ENCODE measurements around the gene C6orf89. TPM values are rescaled to one million over a fixed set of nuclear protein-coding genes. Genes with fewer than 3 reads are reported as not detected.

The C6orf89 gene
- total RNA-seq, 1 experiment from 2014 or later, result 32.9 TPM

DNA sequence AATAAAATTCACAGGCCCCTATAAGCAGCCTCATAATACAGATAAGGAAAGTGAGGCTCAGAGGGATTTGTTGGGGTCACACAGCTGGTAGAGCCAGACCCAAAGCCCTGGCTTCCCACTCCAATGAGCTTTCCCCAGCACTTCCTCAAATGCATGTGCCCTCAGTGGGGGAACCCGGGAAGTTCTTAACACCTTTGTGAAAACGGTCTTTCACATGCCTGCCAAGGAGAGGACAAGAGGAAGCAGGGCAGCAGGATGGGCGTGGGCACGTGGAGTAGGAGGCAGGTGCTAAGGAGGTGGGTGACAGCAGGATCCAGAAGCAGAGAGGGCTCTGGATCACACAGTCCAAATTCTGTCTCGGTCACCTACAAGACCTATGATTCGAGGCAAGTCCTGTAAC lies 69.4 kb downstream of the C6orf89 start:
- no peak overlapping the region for H2AFZ ChIP-seq (ENCODE audit: low read depth, low read length, poor library complexity, severe bottlenecking)
- no peaks in the 10 kb centered on the region for H3K79me2 ChIP-seq (ENCODE audit: insufficient read depth, low read length)
- no peaks in the 10 kb centered on the region for H3K9me2 ChIP-seq (ENCODE audit: insufficient read depth)
- CTCF ChIA-PET, result no interaction called here
- H3K36me3 ChIP-seq (ENCODE audit: control insufficient read depth in 1 of 2, insufficient read depth in 2 of 2, low read length in 2 of 2), result no peaks in the 10 kb centered on the region
- TF ChIP-seq CBX3 (IDR thresholded peaks at IDR 0.05; ENCODE audit: low read depth) (no peak), ZNF274 (IDR thresholded peaks at IDR 0.05; ENCODE audit: low read depth, low read length) (no peak), EGR1 (IDR thresholded peaks at IDR 0.05; ENCODE audit: low read depth) (no peak), YY1 (IDR thresholded peaks at IDR 0.05; ENCODE audit: extremely low read depth, insufficient replicate concordance, low read depth, low read length) (no peak), EZH2 (IDR thresholded peaks at IDR 0.05) (no peak)
- no peak overlapping the region for H3K27ac ChIP-seq (ENCODE audit: low read depth, low read length)
- H3K4me2 ChIP-seq (ENCODE audit: low read length), result no peak overlapping the region
- no peak for ATAC-seq
- no peak overlapping the region for H3K4me3 ChIP-seq (replicated peaks in 1 of 2; ENCODE audit: low read depth in 1 of 2, low read length in 2 of 2)
- no peaks in the 10 kb centered on the region for H3K9me3 ChIP-seq (ENCODE audit: control insufficient read depth in 1 of 2, insufficient read depth in 1 of 2, low read depth in 1 of 2, low read length in 2 of 2)
- intact Hi-C loops (cut with micrococcal nuclease), result no loop called here
- no peak for DNase-seq (ENCODE audit: low read depth, low spot score)
- POLR2A ChIA-PET, result no interaction called here
- H3K4me1 ChIP-seq (ENCODE audit: control insufficient read depth in 1 of 2, insufficient read depth in 2 of 2, low read length in 2 of 2), result peaks cover 3 to 57% of the 10 kb centered on the region in 2 experiments; a peak in 3 of 4 replicates
- H3K27me3 ChIP-seq (ENCODE audit: insufficient read depth, low read length), result no peaks in the 10 kb centered on the region
- H4K20me1 ChIP-seq (ENCODE audit: insufficient read depth), result no peaks in the 10 kb centered on the region
- no peak overlapping the region for H3K9ac ChIP-seq (ENCODE audit: low read length)
- RAD21 ChIA-PET (ENCODE audit: low non-redundant PET in 1 of 2, low total read pairs in 2 of 2, uncharacterized antibody in 2 of 2, unreplicated experiment in 2 of 2), result no interaction called here
- BruUV-seq (replicated peaks), result no TSS peak

DNA sequence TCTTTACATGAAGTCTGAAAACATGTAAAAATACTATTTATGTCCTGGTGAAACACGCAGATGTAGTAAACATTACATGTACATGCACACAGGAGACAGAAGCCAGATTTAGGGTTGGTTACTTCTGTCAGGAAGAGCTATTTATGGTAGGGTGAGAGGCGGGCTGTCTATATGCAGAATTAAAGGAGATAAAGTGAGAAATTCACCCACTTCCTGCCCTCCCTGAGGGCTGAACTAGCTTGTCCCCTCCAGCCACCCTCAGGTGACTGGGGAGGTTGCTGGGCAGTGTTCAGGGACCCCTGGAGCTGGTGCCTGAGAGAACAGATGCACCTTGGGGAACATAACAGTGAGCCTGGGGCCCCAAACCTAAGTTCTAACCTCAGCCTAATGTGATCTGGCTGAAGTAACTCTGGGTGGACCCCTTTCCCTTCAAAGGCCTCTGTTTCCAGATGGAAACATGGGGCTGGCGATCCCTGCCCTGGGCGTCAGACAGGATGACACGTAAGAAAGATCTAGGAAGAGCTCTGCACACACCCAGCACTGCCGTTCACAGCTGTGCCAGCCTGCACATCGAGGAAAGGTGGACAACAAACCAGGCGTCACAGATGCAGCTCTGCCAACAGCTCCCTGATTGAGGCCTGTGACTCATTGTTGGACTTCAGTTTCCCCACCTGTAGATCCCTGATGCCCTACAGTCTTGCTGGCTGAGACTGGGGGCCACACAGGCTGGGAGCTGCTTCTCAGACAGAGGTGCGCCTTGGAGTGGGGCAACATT lies 70.1 kb downstream of the C6orf89 start:
- H3K27ac ChIP-seq (ENCODE audit: low read depth, low read length), result no peak overlapping the region

More for the DNA sequence above, 70.1 kb downstream of the C6orf89 start:
- no TSS peak for BruUV-seq (replicated peaks)
- TF ChIP-seq POLR2AphosphoS5 (IDR thresholded peaks at IDR 0.05; ENCODE audit: low read depth, low read length) (no peak), CEBPB (IDR thresholded peaks at IDR 0.05; ENCODE audit: low read depth) (no peak), SRF (IDR thresholded peaks at IDR 0.05; ENCODE audit: low read depth) (no peak), ZNF274 (IDR thresholded peaks at IDR 0.05; ENCODE audit: low read depth, low read length) (no peak), EZH2phosphoT487 (IDR thresholded peaks at IDR 0.05; ENCODE audit: borderline replicate concordance) (no peak), EGR1 (IDR thresholded peaks at IDR 0.05; ENCODE audit: low read depth) (no peak), RAD21 (IDR thresholded peaks at IDR 0.05; ENCODE audit: low read depth) (no peak), ELF1 (IDR thresholded peaks at IDR 0.05; ENCODE audit: borderline replicate concordance, low read depth) (no peak)
- TF ChIP-seq, protein P1, sequence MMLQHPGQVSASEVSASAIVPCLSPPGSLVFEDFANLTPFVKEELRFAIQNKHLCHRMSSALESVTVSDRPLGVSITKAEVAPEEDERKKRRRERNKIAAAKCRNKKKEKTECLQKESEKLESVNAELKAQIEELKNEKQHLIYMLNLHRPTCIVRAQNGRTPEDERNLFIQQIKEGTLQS (IDR thresholded peaks at IDR 0.05), result no peak
- DNase-seq (ENCODE audit: low read depth, low spot score) (no peak), ATAC-seq (no peak)
- Histone ChIP-seq H3K9me2 (ENCODE audit: insufficient read depth) (no peaks in the 10 kb centered on the region), H3K9ac (ENCODE audit: low read length) (no peak overlapping the region), H3K4me1 (ENCODE audit: control insufficient read depth in 1 of 2, insufficient read depth in 2 of 2, low read length in 2 of 2) (peaks cover 7 to 58% of the 10 kb centered on the region in 2 experiments), H2AFZ (ENCODE audit: low read depth, low read length, poor library complexity, severe bottlenecking) (no peak overlapping the region), H3K4me2 (ENCODE audit: low read length) (0 out of 2 replicates have a peak overlapping the region, but pooled peaks have one; percentile 14), H4K20me1 (ENCODE audit: insufficient read depth) (no peaks in the 10 kb centered on the region), H3K36me3 (ENCODE audit: control insufficient read depth in 1 of 2, insufficient read depth in 2 of 2, low read length in 2 of 2) (no peaks in the 10 kb centered on the region), H3K79me2 (ENCODE audit: insufficient read depth, low read length) (no peaks in the 10 kb centered on the region), H3K9me3 (ENCODE audit: control insufficient read depth in 1 of 2, insufficient read depth in 1 of 2, low read depth in 1 of 2, low read length in 2 of 2) (no peaks in the 10 kb centered on the region), H3K27me3 (ENCODE audit: insufficient read depth, low read length) (no peaks in the 10 kb centered on the region), H3K4me3 (replicated peaks in 1 of 2; ENCODE audit: low read depth in 1 of 2, low read length in 2 of 2) (no peak overlapping the region)
- intact Hi-C loops (cut with micrococcal nuclease), result no loop called here
- RAD21 ChIA-PET (ENCODE audit: low non-redundant PET in 1 of 2, low total read pairs in 2 of 2, uncharacterized antibody in 2 of 2, unreplicated experiment in 2 of 2), result no interaction called here
- POLR2A ChIA-PET, result no interaction called here
- CTCF ChIA-PET, result no interaction called here

Data from HCT116 (cell line).